Endodermal cell (in vitro differentiated cells): ENCODE measurements around the gene ADORA1. TPM values are rescaled to one million over a fixed set of nuclear protein-coding genes. Genes with fewer than 3 reads are reported as not detected.

Experiments used
- DNase-seq: peaks from one replicate; pipeline ENCODE4 v3.0.0-alpha.2; 2017
- H3K27ac ChIP-seq: 2 replicates; pipeline ENCODE4 v1.5.1; 2013; ENCODE audit warnings: mild to moderate bottlenecking, low read depth, low read length, moderate library complexity
- H3K27me3 ChIP-seq: 2 replicates; pipeline ENCODE4 v1.6.1; 2013; ENCODE audit warnings: mild to moderate bottlenecking, low read length, moderate library complexity; ENCODE audit not compliant: insufficient read depth, control insufficient read depth, poor library complexity, severe bottlenecking
- H3K36me3 ChIP-seq: 2 replicates; pipeline ENCODE4 v1.7.0; 2013; ENCODE audit warnings: mild to moderate bottlenecking, low read length, moderate library complexity; ENCODE audit not compliant: control insufficient read depth, insufficient read depth
- H3K4me1 ChIP-seq: one replicate; pipeline ENCODE4 v1.7.0; 2013; ENCODE audit warnings: low read length; ENCODE audit not compliant: control insufficient read depth, insufficient read depth
- H3K4me3 ChIP-seq: 2 replicates; pipeline ENCODE4 v1.5.1; 2013; ENCODE audit warnings: mild to moderate bottlenecking, low read length, moderate library complexity
- H3K9ac ChIP-seq: 2 replicates; pipeline ENCODE4 v1.6.1; 2013; ENCODE audit warnings: mild to moderate bottlenecking, low read length, moderate library complexity; ENCODE audit not compliant: poor library complexity, severe bottlenecking; ENCODE audit errors: extremely low read depth
- H3K9me3 ChIP-seq: 2 replicates; pipeline ENCODE4 v1.6.1; 2013; ENCODE audit warnings: mild to moderate bottlenecking, low read length, moderate library complexity; ENCODE audit not compliant: control insufficient read depth
- H3K27ac Mint-ChIP-seq: 2 replicates; pipeline ENCODE4 v1.8.0; 2020; ENCODE audit warnings: mixed read lengths
- H3K27me3 Mint-ChIP-seq: 2 replicates; pipeline ENCODE4 v1.8.0; 2021; ENCODE audit warnings: mild to moderate bottlenecking, mixed read lengths; ENCODE audit not compliant: insufficient read depth
- H3K36me3 Mint-ChIP-seq: 2 replicates; pipeline ENCODE4 v1.8.0; 2020; ENCODE audit warnings: low read depth, mixed read lengths
- H3K4me1 Mint-ChIP-seq: 2 replicates; pipeline ENCODE4 v1.8.0; 2020; ENCODE audit warnings: mixed read lengths
- H3K4me3 Mint-ChIP-seq: 2 replicates; pipeline ENCODE4 v1.8.0; 2020; ENCODE audit warnings: mild to moderate bottlenecking, moderate library complexity, mixed read lengths
- H3K9me3 Mint-ChIP-seq: 2 replicates; pipeline ENCODE4 v1.8.0; 2020; ENCODE audit warnings: mild to moderate bottlenecking, mixed read lengths
- WGBS, 2 experiments: methylation state at CpG; one replicate each; pipeline versions ENCODE4 v1.1.5 to v1.1.7; 2013; ENCODE audit warnings: missing lambda C conversion rate in 2 of 2, mixed read lengths in 1 of 2; ENCODE audit not compliant: insufficient coverage in 1 of 2, insufficient read length in 1 of 2; 5-methylcytosine and 5-hydroxymethylcytosine counted together
- total RNA-seq, 2 donors: library from RNA; stranded (reverse); fragmentation: NEBNext Ultra II Directional in 1 of 2; extraction: Animal tissue kit (Norgen Biotek cat#: 25700) in 1 of 2; gene quantifications; 2 replicates in 1 of 2; 3 replicates in 1 of 2; pipeline ENCODE4 v1.2.1, GENCODE V29; 2021
- TF ChIP-seq, protein P1 (sequence below): fragments of 200-600 bp; sonication (generic); conservative IDR thresholded peaks from 2 replicates; pipeline ENCODE4 v1.5.0; 2021; ENCODE audit warnings: antibody characterized with exemption, mild to moderate bottlenecking

ADORA1 gene
- total RNA-seq, 2 donors from 2014 or later = 2.0 to 2.1 TPM

DNA sequence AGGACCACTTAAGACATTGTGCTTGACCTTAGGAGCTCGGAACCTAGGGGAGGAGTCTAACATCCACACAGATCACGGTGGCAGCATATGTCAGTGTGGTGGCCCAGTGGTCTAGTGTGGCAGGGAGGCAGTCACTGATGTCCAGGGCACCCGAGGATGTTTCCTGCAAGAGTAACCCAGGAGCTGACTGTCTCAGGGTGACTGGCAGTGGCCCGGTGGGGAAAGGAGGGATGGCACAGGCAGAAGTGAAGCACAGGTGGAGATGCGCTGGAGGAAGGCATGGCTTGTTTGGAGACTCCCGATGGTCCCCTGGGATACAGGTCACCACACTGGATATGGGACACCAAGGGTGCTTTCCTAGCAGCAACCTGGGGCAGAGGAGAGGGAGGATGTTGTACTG, 85.6 kb downstream of the ADORA1 start:
- Histone ChIP-seq H3K4me1 (no peaks in the 10 kb centered on the region), H3K4me3 (no peak overlapping the region), H3K36me3 (no peaks in the 10 kb centered on the region), H3K27ac (no peak overlapping the region), H3K9ac (no peak overlapping the region), H3K27me3 (no peaks in the 10 kb centered on the region), H3K9me3 (no peaks in the 10 kb centered on the region)
- H3K4me1 Mint-ChIP-seq = peaks cover 10% of the 10 kb centered on the region
- no peaks in the 10 kb centered on the region for H3K36me3 Mint-ChIP-seq
- WGBS, 2 experiments = 77 to 85% methylated on average over 5 to 6 of the region's 6 CpGs
- TF ChIP-seq, protein P1, sequence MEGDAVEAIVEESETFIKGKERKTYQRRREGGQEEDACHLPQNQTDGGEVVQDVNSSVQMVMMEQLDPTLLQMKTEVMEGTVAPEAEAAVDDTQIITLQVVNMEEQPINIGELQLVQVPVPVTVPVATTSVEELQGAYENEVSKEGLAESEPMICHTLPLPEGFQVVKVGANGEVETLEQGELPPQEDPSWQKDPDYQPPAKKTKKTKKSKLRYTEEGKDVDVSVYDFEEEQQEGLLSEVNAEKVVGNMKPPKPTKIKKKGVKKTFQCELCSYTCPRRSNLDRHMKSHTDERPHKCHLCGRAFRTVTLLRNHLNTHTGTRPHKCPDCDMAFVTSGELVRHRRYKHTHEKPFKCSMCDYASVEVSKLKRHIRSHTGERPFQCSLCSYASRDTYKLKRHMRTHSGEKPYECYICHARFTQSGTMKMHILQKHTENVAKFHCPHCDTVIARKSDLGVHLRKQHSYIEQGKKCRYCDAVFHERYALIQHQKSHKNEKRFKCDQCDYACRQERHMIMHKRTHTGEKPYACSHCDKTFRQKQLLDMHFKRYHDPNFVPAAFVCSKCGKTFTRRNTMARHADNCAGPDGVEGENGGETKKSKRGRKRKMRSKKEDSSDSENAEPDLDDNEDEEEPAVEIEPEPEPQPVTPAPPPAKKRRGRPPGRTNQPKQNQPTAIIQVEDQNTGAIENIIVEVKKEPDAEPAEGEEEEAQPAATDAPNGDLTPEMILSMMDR = no peak
- DNase-seq = no peak
- no peaks in the 10 kb centered on the region for H3K9me3 Mint-ChIP-seq
- H3K4me3 Mint-ChIP-seq = no peak overlapping the region
- peaks cover 22% of the 10 kb centered on the region for H3K27me3 Mint-ChIP-seq
- no peak overlapping the region for H3K27ac Mint-ChIP-seq

DNA sequence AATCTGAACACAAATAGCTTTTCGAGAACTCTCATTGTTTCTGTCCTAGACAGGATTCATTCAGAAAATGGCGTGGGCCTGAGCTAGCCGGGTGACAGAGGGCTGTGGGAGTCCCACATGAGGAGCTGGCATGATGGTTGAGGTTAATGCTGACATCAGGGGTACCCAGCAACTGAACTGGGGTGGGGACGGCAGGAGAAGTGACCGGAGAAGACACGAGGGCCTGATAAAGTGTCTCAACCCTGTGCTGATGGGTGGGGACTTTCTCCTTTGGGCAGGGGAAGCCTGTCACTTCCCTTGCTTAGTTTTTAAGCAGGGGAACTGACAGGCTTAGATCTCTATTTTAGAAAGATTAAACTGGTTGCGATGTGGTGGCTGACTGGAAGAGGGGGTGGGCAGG, 87.3 kb downstream of the ADORA1 start:
- Mint-ChIP-seq H3K4me1 (peaks cover 10% of the 10 kb centered on the region), H3K27me3 (peaks cover 27% of the 10 kb centered on the region), H3K36me3 (no peaks in the 10 kb centered on the region), H3K4me3 (no peak overlapping the region), H3K27ac (no peak overlapping the region), H3K9me3 (no peaks in the 10 kb centered on the region)
- Histone ChIP-seq H3K4me3 (no peak overlapping the region), H3K36me3 (no peaks in the 10 kb centered on the region), H3K9me3 (no peaks in the 10 kb centered on the region), H3K27ac (no peak overlapping the region), H3K4me1 (no peaks in the 10 kb centered on the region), H3K27me3 (no peaks in the 10 kb centered on the region), H3K9ac (no peak overlapping the region)
- WGBS, 2 experiments = 93% methylated on average over 6 to 7 of the region's 7 CpGs
- TF ChIP-seq, protein P1 = no peak
- no peak for DNase-seq

- no peaks in the 10 kb centered on the region for H3K9me3 Mint-ChIP-seq
- no peak overlapping the region for H3K27ac Mint-ChIP-seq
- H3K9me3 ChIP-seq = no peaks in the 10 kb centered on the region
- no peaks in the 10 kb centered on the region for H3K4me1 ChIP-seq
- H3K27me3 Mint-ChIP-seq = peaks cover 26% of the 10 kb centered on the region
- no peak overlapping the region for H3K4me3 ChIP-seq
- no peaks in the 10 kb centered on the region for H3K36me3 ChIP-seq
- 81% methylated on average over 9 of the region's 9 CpGs; no CpG with 5 or more reads in 1 of the 2 experiments for WGBS, 2 experiments
- H3K9ac ChIP-seq = no peak overlapping the region
- no peak overlapping the region for H3K27ac ChIP-seq
- DNase-seq = peak; percentile 57
- H3K4me3 Mint-ChIP-seq = no peak overlapping the region
- H3K27me3 ChIP-seq = no peaks in the 10 kb centered on the region
- no peaks in the 10 kb centered on the region for H3K36me3 Mint-ChIP-seq
- H3K4me1 Mint-ChIP-seq = peaks cover 10% of the 10 kb centered on the region
- TF ChIP-seq, protein P1 = no peak
These were observed 88.0 kb downstream of the ADORA1 start for GRCh38 chr1:203215573-203215972.
